HG02938 (cell line): ENCODE data around the gene C20orf141.
"Not testable (repeated sequence)": the region's sequence is repeated elsewhere in the genome, so short reads cannot be mapped to it uniquely, and the experiment has no call there.

ENCODE experiments used
- ATAC-seq: cut with Tn5 transposase; IDR thresholded peaks from one replicate; pipeline ENCODE4 v1.9.1; 2021; ENCODE audit warnings: mild to moderate bottlenecking, moderate library complexity; ENCODE audit not compliant: unreplicated experiment

C20orf141 gene

GRCh38 chr20:2814587-2815051 is at the start of gene C20orf141:
Gene C20orf141, plus strand, starts transcription at chr20:2814987. Its CDS starts 198 bp downstream, at chr20:2815185.
- ATAC-seq = no peak

- no peak for ATAC-seq
Measured at GRCh38 chr20:2767768-2768631, 46.8 kb upstream of the C20orf141 start.

GRCh38 chr20:2768632-2769015 is 46.2 kb upstream of the C20orf141 start:
- ATAC-seq = no peak

GRCh38 chr20:2770091-2770490 is 44.7 kb upstream of the C20orf141 start:
- ATAC-seq = not testable (repeated sequence)

GRCh38 chr20:2771631-2772080 is 43.1 kb upstream of the C20orf141 start:
- ATAC-seq = no peak

GRCh38 chr20:2773812-2774211 is 41.0 kb upstream of the C20orf141 start:
- ATAC-seq = no peak

- no peak for ATAC-seq
Measured at GRCh38 chr20:2775139-2775538, 39.6 kb upstream of the C20orf141 start.

GRCh38 chr20:2778602-2779321 is 36.0 kb upstream of the C20orf141 start:
- ATAC-seq = no peak

- ATAC-seq = no peak
Measured at GRCh38 chr20:2780948-2781347, 33.8 kb upstream of the C20orf141 start.

- ATAC-seq = no peak
Measured at GRCh38 chr20:2783908-2784566, 30.8 kb upstream of the C20orf141 start.

GRCh38 chr20:2793471-2793870 is 21.3 kb upstream of the C20orf141 start:
- ATAC-seq = no peak

- no peak for ATAC-seq
Measured at GRCh38 chr20:2794202-2794748, 20.5 kb upstream of the C20orf141 start.

- no peak for ATAC-seq
Measured at GRCh38 chr20:2794866-2795447, 19.8 kb upstream of the C20orf141 start.

GRCh38 chr20:2795451-2795850 is 19.3 kb upstream of the C20orf141 start:
- no peak for ATAC-seq

- no peak for ATAC-seq
Measured at GRCh38 chr20:2796011-2796660, 18.7 kb upstream of the C20orf141 start.

- no peak for ATAC-seq
Measured at GRCh38 chr20:2797136-2797983, 17.4 kb upstream of the C20orf141 start.

GRCh38 chr20:2798095-2798805 is 16.5 kb upstream of the C20orf141 start:
- ATAC-seq = no peak

- no peak for ATAC-seq
Measured at GRCh38 chr20:2798814-2799213, 16.0 kb upstream of the C20orf141 start.

- no peak for ATAC-seq
Measured at GRCh38 chr20:2799271-2799670, 15.5 kb upstream of the C20orf141 start.
